Activated B cell treated with CpG ODN at 0.5 μM for 24 hours (primary cell): ENCODE data around the gene POLR3F. TPM values are rescaled to one million over a fixed set of nuclear protein-coding genes. Genes with fewer than 3 reads are reported as not detected.

Source experiments
- ATAC-seq: fragments of 200-7000 bp; cut with Tn5 transposase; one replicate; pipeline ENCODE4 v1.10.0; 2021; ENCODE audit warnings: low read depth, mild to moderate bottlenecking, moderate library complexity
- CTCF ChIA-PET: fragments of 350-600 bp; sonication (Branson Sonifier 250); formaldehyde crosslinking; loops from one replicate; lab custom pipeline; 2021; ENCODE audit warnings: antibody characterized with exemption; lab: Charles Lee
- POLR2A ChIA-PET: fragments of 350-600 bp; sonication (Branson Sonifier 250); formaldehyde crosslinking; loops from one replicate; lab custom pipeline; 2021; ENCODE audit warnings: antibody characterized with exemption; lab: Charles Lee
- DNase-seq: peaks from one replicate; pipeline ENCODE4 v3.0.0; 2022
- H3K27ac Mint-ChIP-seq: one replicate; pipeline ENCODE4 v1.8.0; 2020; ENCODE audit warnings: mixed read lengths
- H3K27me3 Mint-ChIP-seq: one replicate; pipeline ENCODE4 v1.8.0; 2021; ENCODE audit warnings: mixed read lengths
- H3K36me3 Mint-ChIP-seq: one replicate; pipeline ENCODE4 v1.8.0; 2021; ENCODE audit warnings: low read depth, mixed read lengths
- H3K4me1 Mint-ChIP-seq: one replicate; pipeline ENCODE4 v1.8.0; 2021; ENCODE audit warnings: mixed read lengths
- H3K4me3 Mint-ChIP-seq: one replicate; pipeline ENCODE4 v1.8.0; 2020; ENCODE audit warnings: mild to moderate bottlenecking, mixed read lengths
- H3K9me3 Mint-ChIP-seq: one replicate; pipeline ENCODE4 v1.8.0; 2020; ENCODE audit warnings: mixed read lengths
- CTCF ChIP-seq: fragments of 200-600 bp; IDR thresholded peaks from one replicate; pipeline ENCODE4 v1.8.0; 2022; ENCODE audit warnings: antibody characterized with exemption, mild to moderate bottlenecking
- intact Hi-C: fragments of 100-400 bp; cut with micrococcal nuclease; formaldehyde crosslinking; loops from one replicate; pipeline ENCODE4 v1.15.1; 2024
- total RNA-seq: library from RNA; stranded (reverse); gene quantifications from 2 replicates; pipeline ENCODE4 v1.2.3, GENCODE V29; 2022

Gene POLR3F
- total RNA-seq, 1 donor from 2014 or later = 14.5 TPM

DNA sequence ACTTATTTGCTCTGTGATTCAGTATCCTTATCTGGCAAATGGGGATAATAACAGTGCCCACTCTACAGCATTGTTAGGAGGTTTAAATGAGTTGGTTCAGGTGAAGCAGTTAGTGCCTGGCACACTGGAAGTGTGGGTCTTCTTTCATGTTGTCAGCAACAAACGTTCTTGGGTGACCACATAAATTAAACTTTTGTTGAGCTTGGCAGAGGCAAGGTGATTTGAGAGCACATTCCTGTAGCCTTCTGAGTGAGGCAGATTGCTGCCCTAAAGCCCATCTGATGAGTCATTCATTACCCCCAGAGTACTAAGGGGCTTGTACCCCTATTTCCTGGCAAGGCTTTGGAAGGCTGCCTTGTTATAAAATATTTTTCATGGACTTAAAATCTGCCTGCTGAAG lies 66.3 kb downstream of the POLR3F start:
- Mint-ChIP-seq H3K4me3 (no peak overlapping the region), H3K27me3 (no peaks in the 10 kb centered on the region), H3K9me3 (peaks cover 2% of the 10 kb centered on the region), H3K4me1 (no peaks in the 10 kb centered on the region), H3K27ac (no peak overlapping the region), H3K36me3 (peaks cover 89% of the 10 kb centered on the region)
- CTCF ChIA-PET = no interaction called here
- no peak for TF ChIP-seq CTCF
- ATAC-seq = no peak
- intact Hi-C loops = no loop called here
- POLR2A ChIA-PET = no interaction called here
- DNase-seq = no peak

DNA sequence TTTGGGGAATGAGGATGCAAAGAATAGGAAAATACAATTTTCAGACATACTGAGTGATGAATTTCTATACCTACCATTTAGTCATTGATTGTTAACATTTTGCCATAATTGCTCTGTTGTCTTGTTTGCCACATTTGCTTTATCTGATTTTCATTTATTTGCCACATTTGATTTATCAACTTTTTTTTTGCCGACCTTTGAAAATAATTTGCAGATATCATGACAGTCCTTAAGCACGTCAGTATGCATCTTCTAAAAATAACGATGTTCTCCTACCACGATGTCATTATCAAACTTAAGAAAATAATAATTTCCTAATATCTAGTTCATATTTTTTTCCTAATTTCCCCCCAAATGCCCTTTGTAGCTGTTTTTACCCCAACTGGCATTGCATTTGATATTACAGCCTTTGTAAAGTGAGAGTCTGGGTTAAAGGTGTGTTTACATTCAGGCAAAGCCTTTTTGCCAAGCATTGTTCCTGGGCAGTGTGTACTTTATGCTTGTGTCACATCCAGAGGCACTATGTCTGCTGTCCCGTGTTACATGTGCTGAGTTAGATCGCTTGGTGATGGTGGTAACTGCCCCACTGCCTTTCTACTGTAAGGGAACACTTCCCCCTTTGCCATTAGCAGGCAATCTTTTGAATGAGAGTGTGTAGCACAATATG lies 66.9 kb downstream of the POLR3F start:
- Mint-ChIP-seq H3K4me3 (no peak overlapping the region), H3K36me3 (peaks cover 86% of the 10 kb centered on the region), H3K4me1 (no peaks in the 10 kb centered on the region), H3K9me3 (peaks cover 2% of the 10 kb centered on the region), H3K27me3 (no peaks in the 10 kb centered on the region), H3K27ac (no peak overlapping the region)
- ChIA-PET CTCF (no interaction called here), POLR2A (no interaction called here)
- intact Hi-C loops = no loop called here
- no peak for ATAC-seq
- TF ChIP-seq CTCF = no peak
- DNase-seq = no peak

Other genes with a start within 250 kb of the POLR3F start
- gene ZNF133, start 178.9 kb upstream of the POLR3F start, total RNA-seq = 7.7 and 8.0 TPM in 2 replicates
- 5.3 and 6.0 TPM in 2 replicates for gene DZANK1, start 360 bp upstream of the POLR3F start, total RNA-seq
- gene RBBP9, start 29.8 kb downstream of the POLR3F start, total RNA-seq = 10.6 TPM in 2 replicates
- 52.0 and 56.6 TPM in 2 replicates for gene SEC23B, start 40.5 kb downstream of the POLR3F start, total RNA-seq
- gene SMIM26, start 100.0 kb downstream of the POLR3F start, total RNA-seq = 48.9 and 51.7 TPM in 2 replicates
- 26.3 and 27.5 TPM in 2 replicates for gene DTD1, start 120.7 kb downstream of the POLR3F start, total RNA-seq